HUDEP-2 (cell line): ENCODE data around the gene IRS2.
A peak's percentile ranks its signal among the peaks of the same experiment; 100 is the strongest.

Experiments
- DNase-seq, 76 experiments: peaks; one replicate each; lab custom pipeline; 2025; ENCODE audit not compliant: unreplicated experiment in 76 of 76; lab: John Stamatoyannopoulos, UW

Gene IRS2

DNA sequence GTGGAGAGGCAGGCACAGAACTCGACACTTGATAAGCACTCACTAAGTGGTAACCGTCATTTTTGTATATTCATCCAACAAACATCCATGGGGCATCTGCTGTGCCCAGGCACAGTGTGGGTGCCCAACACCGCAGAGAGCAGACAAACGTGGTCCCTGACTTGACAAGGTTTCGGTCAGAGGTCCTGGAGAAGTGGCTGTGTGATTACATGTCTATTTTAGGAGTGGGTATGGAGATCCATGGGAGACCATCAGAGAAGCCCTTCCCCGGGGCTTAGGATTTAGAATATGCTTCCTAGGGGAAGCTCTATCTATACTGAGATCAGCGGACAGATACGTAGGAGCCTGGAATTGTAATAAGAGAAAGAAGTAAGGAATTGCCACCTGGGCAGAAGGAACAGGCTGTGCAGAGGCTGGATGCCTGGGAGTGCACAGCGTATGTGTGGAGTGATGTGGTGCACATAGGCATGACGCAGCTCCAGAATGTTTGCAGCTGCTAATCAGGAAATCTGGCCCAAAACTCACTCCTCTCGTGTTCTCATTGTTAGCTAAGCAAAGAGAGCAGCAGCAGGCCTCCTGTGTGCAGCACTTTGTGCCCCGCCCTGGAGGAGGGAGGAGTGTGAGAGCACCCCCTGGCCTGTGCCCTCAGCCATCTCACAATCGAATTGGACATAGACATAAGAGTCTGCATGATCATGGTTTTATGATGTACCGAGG lies 23.0 kb upstream of the IRS2 start:
- no peak for DNase-seq

DNA sequence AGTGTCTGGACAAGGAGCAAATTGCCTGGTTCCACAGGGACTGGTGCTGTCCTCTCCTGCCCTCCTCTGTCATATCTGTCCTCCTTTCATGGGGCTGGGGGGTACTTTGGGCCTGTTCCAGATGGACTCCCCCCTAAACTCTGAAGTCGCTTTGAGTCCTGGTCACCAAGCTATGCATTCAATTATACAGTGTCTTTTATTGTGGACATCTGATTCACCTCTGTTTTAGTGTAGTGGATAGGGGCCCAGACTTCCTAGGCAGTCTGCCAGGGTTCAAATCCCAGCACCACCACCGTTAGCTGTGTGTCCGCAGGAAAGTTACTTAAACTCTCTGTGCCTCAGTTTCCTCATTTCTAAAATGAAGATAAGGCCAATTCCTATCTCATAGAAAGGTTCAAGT lies 21.0 kb upstream of the IRS2 start:
- no peak for DNase-seq

DNA sequence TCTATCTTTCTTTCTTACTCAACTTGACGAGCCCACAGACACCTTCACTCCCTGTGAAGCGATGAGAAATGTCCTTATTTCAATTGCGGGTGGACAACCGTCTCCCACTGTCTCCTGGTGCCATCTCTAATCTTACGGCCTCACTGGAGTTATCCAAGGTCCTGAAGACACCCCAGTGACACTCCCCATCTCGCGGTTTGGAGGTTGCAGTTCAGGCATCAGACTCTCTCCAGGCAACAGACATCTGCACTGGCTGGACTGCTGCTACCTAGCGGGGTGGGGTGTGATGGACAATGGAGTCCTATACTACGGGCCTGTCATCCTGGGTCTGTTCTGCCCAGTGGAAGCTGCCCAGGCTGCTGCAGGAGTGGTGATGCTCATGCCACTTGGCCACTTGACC lies 18.3 kb upstream of the IRS2 start:
- DNase-seq: no peak

DNA sequence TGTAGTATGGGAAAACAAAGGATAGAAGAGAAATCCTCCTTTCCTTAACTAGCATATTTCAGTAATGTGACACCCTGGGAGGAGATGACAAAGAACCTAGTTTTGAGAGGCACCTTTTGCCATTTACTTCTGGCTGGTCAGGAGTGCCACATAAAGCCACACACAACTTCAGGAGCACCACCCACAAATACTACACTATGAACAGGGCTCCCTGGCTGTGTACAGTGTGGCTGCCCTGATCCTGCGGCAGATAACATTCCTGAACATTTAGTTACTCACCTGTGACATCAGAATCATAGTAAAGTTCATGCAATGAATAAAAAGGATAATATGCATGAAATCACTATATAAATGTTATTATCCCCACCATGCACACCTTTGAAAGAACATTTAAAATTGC lies 17.4 kb upstream of the IRS2 start:
- DNase-seq: no peak

DNA sequence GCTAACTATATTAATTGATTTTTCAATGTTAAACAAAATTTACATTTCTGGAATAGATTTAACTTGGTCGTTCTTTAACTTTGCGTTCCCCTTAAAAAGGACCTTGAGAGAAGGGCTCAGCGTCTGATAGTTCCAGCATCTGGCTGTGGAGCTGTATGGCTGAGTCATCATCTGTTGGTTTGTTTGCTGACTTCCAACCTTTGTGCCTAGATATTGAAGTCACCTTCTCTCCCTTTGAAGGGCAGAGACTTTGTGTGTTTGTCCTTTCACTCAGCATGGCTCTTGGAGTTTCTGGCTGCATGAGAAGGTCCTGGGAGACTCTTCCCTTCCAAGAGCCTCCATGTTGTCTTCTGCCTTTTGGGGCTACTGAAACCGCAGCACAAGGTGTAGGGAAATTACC lies 16.6 kb upstream of the IRS2 start:
- DNase-seq: no peak

DNA sequence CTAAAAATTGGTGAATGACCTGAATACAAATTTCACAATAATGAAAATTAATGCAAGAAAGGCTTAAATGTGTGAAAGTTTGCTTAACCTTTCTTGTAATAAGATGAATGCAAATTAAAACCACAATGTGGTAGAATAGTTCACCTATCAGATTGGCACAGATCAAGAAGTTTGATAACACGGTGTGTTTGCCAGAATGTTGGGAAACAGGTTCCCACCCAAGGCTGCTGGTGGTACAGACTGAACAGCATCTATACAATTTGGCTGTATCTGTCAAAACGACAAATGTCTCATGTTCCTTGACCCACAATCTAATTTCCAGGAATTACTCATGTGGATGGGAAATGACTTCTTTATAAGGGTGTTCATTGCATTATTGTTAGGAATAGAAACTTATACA lies 8.6 kb upstream of the IRS2 start:
- DNase-seq: peak in 1 of 76 experiments; percentile 5

DNA sequence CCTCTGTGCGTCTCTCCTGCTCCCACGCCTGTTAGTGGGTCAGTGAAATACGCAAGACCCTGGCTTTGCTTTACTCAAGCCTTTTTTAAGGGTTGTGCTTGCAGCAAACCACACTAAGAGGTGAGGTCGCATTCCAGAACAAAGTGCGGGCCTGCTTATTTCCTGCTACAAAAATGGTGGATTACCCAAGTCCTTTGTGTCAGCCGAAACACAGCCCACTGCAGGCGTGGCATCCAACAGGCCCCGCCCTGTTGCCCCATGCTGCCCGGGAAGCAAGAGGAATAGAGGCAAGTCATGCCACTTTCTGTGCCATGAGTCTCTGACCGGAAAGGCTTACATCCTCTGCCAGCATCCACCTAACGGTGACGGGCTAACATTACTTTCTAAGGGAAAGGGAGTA lies 7.7 kb upstream of the IRS2 start:
- DNase-seq: no peak

DNA sequence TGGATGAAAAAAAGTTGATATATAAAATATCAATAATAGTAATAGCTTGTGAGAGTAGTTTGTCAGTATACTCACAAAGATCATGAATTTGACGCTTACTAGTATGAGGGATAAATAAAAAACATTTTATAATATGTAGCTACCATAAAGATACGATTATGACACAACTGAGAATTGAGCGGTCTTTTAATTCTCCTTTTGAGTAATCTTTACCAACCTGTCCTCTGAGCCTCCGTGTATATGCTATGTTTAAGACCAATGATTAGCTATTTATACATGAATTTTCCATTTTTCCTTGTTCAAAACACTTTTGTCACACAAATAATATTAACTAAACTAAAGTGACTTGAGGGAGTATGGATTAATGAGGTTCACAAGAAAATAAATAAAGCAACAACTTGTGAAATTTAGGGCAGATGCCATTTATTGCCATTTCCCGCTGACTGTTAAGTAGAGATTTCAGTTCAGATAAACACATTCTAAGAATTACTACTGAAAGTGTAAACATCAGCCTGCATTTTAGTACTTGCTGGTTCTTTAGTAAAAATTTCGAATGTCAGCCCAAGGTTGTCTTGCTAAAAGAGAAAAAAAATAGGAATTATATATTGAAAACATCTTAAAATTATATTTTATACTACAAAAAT lies 6.2 kb upstream of the IRS2 start:
- peak in 3 of 76 experiments; percentile 4 to 7 (median 7) for DNase-seq

DNA sequence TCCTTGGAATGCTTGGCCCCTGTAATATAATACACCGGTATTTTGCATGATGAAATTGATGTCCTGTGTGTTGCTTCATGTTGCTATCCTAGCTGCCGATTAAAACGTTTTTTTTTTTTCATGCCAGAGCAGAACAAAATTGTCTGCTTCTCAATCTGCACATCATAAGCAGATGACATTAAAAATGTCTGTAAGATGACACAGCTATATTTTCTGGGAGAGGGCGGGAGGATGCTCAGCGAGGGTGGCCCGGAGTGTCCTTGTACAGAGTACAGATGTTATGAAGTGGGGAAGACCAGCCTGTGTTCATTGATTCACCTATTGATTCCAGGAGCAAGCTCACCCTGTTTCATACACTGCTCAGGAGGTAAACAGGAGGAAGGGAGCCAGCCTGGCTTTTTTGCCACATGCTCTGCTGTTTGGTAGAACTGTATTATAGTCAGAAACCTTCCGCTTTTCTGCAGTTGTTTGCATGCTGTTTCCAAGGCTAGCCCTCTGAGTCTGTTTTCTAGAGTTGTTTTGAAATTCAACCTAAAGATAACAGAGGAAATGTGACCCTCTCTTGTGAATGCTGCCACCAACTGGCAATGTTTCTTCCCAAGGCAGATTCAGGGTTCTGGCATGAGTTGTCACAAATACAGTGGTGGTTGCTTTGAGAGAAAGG lies 4.7 kb upstream of the IRS2 start:
- DNase-seq: peak in 36 of 76 experiments; percentile 5 to 66 (median 18)

DNA sequence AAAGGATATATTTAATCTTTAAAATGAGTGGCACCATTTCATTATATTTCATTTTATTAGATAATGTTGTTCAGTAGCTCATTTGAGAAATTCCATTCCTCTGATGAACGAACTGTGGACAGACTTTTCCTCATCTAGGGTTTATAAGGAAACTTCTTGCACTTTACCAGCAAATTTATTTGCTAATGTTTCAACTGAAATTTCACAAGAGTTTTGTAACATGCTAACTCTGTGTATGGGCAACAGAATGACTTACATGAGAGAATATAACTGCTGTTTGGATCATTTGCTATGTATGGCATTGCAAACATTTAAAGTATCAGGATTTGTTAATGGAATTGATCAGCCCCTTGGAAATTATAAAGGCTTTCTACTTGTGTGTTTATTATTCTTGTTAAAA lies 3.7 kb upstream of the IRS2 start:
- DNase-seq: no peak

DNA sequence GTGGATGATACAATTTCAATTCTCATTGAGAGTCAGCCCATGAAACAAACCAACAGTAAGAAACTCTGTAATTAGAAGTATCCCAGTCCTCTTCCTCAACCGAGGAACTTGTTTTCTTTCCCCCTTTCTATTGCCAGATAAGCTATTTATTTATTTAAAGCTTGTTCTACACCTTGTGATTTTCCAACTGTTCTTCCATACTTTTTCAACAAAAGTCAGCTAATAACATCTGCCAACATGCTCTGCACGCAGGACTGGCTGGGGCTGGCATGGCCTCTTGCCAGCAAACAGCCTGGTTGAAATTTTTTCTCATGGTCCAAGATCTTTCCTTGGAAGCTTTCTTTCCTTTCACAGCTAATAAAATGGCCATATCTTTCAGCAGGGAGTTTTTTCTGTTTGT lies 2.9 kb upstream of the IRS2 start:
- DNase-seq: no peak

DNA sequence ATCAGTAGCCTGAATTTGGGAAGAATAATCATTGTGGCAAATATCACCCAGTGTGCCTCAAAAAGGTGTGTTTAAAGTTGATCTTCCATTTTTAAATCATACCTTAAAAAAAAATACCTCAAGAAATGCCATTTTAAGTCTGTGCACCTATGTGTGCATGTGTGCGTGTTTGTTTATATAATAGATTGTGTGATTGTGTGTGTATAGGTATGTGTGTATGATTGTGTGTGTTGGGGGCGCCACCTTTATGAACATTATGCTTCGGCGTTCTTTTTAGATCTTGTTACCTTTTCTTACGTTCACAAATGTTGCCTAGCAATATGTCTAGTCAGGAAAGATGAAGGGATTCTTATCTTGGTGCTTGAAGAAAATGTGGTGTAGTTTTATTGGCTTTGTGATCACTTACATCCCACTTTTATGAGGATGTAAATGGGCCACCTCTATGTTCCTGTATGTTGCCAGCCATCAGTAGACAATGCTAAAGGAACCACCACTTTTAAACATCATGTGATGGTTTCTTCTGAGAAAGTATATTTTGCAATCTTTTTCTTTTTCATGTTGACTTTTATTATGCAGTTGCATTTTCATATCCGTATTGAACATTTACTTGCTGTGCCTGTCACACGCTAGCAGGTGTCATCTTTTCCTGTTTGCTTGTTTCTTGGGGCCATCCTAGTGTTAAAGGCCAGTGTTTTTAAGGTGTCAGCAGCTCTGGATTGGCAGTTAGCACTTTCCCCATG lies 2.2 kb upstream of the IRS2 start:
- DNase-seq: no peak

DNA sequence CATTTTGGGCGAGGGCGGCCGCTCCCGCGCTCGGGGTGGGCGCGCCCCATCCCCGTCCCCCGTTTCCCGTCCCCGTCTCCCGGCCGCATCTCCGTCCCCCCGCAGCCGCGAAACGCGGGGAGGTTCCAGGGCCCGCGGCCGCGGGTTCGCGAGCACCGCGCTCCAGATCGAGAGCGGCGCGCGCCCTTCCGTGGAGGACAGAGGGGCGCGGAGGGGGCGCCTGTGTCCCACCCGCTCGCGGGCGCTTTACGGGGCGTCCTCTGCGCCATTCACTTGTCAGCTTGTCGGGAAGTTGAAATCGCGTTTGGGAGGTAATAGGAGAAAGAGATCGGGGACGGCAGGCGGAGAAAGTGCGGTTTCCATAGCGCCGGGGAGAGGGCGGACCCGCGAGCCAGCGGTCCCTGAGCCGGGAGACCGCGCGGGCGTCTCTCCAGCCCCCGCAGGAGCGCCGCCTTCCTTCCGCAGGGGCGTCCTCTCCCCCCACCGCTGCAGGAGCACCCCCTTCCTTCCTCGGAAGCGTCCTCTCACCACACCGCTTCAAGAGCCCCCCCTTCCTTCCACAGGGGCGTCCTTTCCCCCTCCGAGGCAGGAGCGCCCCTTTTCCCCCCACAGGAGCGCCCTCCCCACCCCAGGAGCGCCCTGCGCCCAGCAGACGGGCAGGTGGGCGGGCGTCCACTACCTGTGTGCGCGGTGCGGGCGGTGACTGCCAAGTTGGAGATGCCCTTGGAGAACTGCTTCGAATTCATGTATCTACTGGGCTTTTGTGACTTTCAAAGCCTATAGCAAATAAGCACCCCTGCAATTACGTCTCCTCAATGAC lies 962 bp upstream of the IRS2 start:
- peak in 25 of 76 experiments; percentile 2 to 31 (median 16) for DNase-seq

DNA sequence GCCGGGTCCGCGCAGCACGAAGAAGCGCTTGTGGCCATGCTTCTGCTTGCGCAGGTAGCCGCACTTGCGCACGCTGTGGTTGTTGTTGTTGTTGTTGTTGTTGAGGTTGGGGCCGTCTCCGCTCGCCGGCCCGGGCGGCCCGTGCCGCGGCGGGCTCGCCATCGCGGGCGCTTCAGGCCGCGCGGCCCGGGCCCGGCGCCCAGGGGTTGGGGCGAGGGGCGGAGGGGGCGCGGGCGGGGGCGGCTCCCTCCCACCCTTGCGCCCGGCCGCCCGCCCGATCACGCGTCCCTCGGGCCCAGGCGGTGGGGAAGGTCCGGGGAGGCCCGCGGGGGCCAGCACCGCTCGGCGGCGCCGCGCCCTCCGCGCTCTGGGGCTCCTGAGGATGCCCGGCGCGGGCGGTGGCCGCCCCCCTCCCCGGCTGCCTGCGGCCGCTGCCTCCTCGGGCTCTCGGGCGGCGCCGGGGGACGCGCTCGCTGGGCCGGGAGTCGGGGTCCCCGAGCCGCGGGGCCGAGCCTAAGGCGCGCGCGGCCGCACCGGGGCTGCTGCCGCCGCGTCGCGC lies 412 bp downstream of the IRS2 start:
- DNase-seq: peak in 1 of 76 experiments; percentile 31

DNA sequence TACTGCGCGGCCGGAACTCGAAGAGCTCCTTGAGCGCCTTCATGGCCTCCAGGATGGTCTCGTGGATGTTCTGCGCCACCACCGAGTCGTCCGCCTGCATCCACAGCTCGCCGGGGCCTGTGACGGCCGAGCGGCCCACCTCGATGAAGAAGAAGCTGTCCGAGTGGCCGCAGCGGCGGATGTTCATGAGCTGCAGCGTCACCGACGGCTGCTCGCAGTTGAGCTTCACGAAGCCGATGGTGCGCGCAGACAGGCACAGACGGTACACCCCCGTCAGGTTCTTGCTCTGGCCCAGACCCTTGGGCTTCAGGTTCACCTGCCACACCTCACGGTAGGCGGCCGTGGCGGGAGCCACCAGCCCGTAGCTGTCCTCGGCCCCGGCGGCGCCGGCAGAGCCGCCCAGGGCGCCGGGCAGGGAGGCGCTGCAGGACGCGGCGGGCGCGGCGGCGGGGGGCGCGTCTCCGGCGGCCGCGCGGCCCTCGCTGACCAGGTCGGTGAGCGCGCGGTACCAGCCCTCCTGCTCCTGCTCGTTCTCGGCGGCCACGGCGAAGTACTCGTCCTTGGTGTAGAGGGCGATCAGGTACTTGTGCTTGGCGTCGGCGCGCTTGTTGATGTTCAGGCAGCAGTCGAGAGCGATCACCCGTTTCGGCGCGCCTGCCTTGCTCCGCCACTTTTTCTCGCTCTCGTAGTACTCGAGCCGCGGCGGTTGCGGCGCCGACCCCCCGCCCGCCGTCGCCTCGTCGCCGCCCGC lies 1.1 kb downstream of the IRS2 start:
- peak in 23 of 76 experiments; percentile 3 to 32 (median 15) for DNase-seq

DNA sequence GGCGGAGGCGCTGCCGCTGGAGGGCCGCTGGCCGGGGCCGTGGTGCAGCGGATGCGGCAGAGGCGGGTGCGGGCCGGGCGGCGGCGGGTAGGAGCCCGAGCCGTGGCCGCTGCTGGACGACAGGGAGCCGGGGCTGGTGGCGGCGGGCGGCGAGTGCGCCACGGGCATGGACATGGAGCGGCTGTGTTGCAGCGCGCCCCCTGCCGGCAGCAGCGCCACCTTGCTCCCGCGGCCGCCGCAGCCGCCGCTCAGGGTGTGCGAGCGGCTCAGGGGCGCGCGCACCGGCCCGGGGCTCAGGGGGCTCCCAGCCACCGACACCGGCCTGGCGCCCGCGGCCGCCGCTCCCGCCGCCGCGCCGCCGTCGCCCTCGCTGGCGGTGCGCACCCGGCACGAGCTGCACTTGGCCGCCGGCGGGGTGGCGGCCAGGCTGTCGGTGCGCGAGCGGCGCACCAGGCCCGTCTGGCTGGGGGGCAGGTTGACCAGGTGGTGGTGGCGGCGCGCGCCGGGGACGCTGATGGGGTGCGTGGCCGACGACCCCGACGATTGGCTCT lies 1.7 kb downstream of the IRS2 start:
- peak in 44 of 76 experiments; percentile 2 to 65 (median 36) for DNase-seq

DNA sequence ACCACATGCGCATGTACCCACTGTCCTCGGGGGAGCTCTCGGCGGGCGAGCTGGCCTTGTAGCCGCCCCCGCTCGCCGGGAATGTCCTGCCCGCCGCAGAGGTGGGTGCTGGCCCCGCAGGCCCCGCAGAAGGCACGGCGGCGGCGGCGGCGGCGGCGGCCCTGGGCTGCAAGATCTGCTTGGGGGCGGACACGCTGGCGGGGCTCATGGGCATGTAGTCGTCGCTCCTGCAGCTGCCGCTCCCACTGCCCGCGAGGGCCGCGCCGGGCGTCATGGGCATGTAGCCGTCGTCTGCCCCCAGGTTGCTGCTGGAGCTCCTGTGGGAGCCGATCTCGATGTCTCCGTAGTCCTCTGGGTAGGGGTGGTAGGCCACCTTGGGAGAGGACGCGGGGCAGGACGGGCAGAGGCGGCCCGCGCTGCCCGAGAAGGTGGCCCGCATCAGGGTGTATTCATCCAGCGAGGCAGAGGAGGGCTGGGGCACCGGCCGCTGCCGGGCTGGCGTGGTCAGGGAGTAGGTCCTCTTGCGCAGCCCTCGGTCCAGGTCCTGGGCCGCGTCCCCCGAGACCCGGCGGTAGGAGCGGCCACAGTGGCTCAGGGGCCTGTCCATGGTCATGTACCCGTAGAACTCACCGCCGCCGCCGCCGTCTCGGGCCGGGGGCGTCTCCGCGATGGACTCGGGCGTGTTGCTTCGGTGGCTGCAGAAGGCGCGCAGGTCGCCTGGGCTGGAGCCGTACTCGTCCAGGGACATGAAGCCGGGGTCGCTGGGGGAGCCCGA lies 2.4 kb downstream of the IRS2 start:
- DNase-seq: peak in 2 of 76 experiments; percentile 22 to 34

DNA sequence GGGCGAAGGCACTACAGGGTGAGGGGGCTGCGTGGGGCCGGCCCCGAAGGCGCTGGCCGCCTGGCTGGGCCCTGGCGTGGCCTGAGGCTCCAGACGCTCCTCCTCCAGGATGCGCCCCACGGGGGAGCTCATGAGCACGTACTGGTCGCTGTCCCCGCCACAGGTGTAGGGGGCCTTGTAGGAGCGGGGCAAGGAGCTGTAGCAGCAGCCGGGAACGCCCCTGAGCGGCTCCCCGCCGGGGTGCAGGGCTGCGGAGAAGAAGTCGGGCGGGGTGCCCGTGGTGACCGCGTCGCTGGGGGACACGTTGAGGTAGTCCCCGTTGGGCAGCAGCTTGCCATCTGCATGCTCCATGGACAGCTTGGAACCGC lies 3.0 kb downstream of the IRS2 start:
- no peak for DNase-seq
